Stimulated activated effector memory CD8-positive, alpha-beta T cell treated with anti-CD3 and anti-CD28 coated beads, Interleukin-12 subunit alpha, Interleukin-12 subunit beta, amount 100 ng/mL, for 72 hours (primary cell): ENCODE results near the gene BCL3.
"Not testable (repeated sequence)": the region's sequence is repeated elsewhere in the genome, so short reads cannot be mapped to it uniquely, and the experiment has no call there.

Experiments
- ATAC-seq: fragments of 150-1000 bp; cut with Tn5 transposase; 2 replicates; pipeline ENCODE4 v1.10.0; 2021
- DNase-seq, 2 donors: peaks; one replicate each; pipeline ENCODE4 v3.0.0; 2021 to 2022; ENCODE audit warnings: low spot score in 2 of 2
- H3K27ac Mint-ChIP-seq: one replicate; pipeline ENCODE4 v1.8.0; 2022; ENCODE audit warnings: mild to moderate bottlenecking, mixed read lengths
- H3K36me3 Mint-ChIP-seq: one replicate; pipeline ENCODE4 v1.8.0; 2022; ENCODE audit warnings: mild to moderate bottlenecking, mixed read lengths
- H3K4me1 Mint-ChIP-seq: one replicate; pipeline ENCODE4 v1.8.0; 2022; ENCODE audit warnings: mixed read lengths
- H3K4me3 Mint-ChIP-seq: one replicate; pipeline ENCODE4 v1.8.0; 2022; ENCODE audit warnings: mild to moderate bottlenecking, mixed read lengths
- H3K9me3 Mint-ChIP-seq: one replicate; pipeline ENCODE4 v1.8.0; 2022; ENCODE audit warnings: mixed read lengths

Gene BCL3

DNA sequence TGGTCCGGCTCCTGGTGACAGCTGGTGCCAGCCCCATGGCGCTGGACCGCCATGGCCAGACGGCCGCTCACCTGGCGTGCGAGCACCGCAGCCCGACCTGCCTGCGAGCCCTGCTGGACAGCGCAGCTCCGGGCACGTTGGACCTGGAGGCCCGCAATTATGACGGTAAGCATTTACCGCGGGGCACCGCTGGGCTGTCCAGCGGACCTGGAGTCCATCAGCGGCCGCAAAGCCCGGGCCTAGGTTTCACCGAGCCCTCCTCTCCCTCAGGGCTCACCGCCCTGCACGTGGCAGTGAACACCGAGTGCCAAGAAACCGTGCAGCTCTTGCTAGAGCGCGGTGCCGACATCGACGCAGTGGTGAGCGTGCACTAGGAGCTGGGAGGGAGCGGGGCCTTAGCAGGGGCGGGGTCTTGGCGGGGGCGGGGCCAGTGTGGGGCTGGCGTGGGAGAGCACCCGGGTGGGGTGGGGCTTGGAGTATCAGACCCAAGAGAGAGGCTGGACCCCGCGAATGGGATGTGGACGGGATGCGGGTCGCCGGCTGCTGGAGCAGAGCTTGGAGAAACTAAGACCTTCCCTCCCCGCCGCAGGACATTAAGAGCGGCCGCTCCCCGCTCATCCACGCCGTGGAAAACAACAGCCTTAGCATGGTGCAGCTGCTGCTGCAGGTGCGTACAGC lies 8.7 kb downstream of the BCL3 start:
- peaks cover 54% of the 10 kb centered on the region for H3K4me1 Mint-ChIP-seq
- H3K36me3 Mint-ChIP-seq, result peaks cover 96% of the 10 kb centered on the region
- no peak for ATAC-seq

GRCh38 chr19:44757735-44758505 lies 9.4 kb downstream of the BCL3 start:
- Mint-ChIP-seq H3K9me3 (no peaks in the 10 kb centered on the region), H3K36me3 (peaks cover 96% of the 10 kb centered on the region), H3K4me1 (peaks cover 47% of the 10 kb centered on the region), H3K27ac (peak overlapping the region; percentile 86), H3K4me3 (no peak overlapping the region)
- ATAC-seq, result no peak
- no peak for DNase-seq

More for the DNA sequence above, 8.7 kb downstream of the BCL3 start:
- no peak for DNase-seq
- H3K9me3 Mint-ChIP-seq, result no peaks in the 10 kb centered on the region
- no peak overlapping the region for H3K4me3 Mint-ChIP-seq
- peak overlapping the region; percentile 89 for H3K27ac Mint-ChIP-seq

DNA sequence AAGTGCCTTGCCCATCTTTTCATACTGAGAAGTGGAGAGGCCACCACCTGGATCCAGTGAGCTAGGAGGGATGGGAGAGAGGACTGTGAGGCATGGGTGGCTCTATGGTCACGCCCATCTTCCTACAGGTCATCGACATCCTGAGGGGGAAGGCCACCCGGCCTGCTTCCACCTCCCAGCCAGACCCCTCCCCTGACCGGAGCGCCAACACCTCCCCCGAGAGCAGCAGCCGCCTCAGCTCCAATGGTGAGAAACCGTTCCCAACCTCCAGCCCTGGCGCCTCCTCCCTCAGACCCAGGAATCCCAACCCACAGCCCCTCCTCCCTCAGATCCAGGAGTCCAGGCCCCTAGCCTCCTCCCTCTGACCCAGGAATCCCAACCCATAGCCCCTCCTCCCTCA lies 10.1 kb downstream of the BCL3 start:
- DNase-seq, result no peak
- Mint-ChIP-seq H3K9me3 (no peaks in the 10 kb centered on the region), H3K36me3 (peaks cover 92% of the 10 kb centered on the region), H3K4me1 (peaks cover 40% of the 10 kb centered on the region), H3K4me3 (no peak overlapping the region), H3K27ac (peak overlapping the region; percentile 86)
- ATAC-seq, result no peak

GRCh38 chr19:44759083-44759804 lies 10.7 kb downstream of the BCL3 start:
- no peaks in the 10 kb centered on the region for H3K9me3 Mint-ChIP-seq
- peak overlapping the region; percentile 86 for H3K27ac Mint-ChIP-seq
- ATAC-seq (no peak), DNase-seq (no peak)
- peak overlapping the region; percentile 35 for H3K4me3 Mint-ChIP-seq
- peaks cover 34% of the 10 kb centered on the region for H3K4me1 Mint-ChIP-seq
- peaks cover 85% of the 10 kb centered on the region for H3K36me3 Mint-ChIP-seq

DNA sequence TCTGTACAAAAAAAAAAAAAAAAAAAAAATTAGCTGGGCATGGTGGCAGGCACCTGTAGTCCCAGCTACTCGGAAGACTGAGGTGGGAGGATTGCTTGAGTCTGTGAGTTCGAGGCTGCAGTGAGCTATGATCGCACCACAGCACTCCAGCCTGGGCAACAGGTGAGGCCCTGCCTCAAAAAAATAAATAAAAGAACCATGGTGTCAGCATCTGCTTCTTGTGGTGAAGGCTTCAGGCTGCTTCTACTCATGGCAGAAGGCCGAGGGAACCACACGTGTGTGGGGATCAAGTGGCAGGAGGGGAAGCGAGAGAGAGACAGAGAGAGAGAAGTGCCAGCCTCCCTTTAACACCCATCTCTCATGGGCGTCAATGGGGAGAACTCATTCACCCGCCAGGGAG lies 13.5 kb downstream of the BCL3 start:
- no peak overlapping the region for H3K27ac Mint-ChIP-seq
- ATAC-seq (no peak), DNase-seq (no peak)
- peaks cover 23% of the 10 kb centered on the region for H3K4me1 Mint-ChIP-seq
- H3K36me3 Mint-ChIP-seq, result peaks cover 57% of the 10 kb centered on the region
- H3K4me3 Mint-ChIP-seq, result no peak overlapping the region
- H3K9me3 Mint-ChIP-seq, result no peaks in the 10 kb centered on the region

- DNase-seq (no peak), ATAC-seq (no peak)
- H3K4me1 Mint-ChIP-seq, result peaks cover 28% of the 10 kb centered on the region
- peaks cover 28% of the 10 kb centered on the region for H3K36me3 Mint-ChIP-seq
- H3K27ac Mint-ChIP-seq, result no peak overlapping the region
- no peak overlapping the region for H3K4me3 Mint-ChIP-seq
- H3K9me3 Mint-ChIP-seq, result no peaks in the 10 kb centered on the region
Observed at GRCh38 chr19:44765033-44765948, 16.8 kb downstream of the BCL3 start.

DNA sequence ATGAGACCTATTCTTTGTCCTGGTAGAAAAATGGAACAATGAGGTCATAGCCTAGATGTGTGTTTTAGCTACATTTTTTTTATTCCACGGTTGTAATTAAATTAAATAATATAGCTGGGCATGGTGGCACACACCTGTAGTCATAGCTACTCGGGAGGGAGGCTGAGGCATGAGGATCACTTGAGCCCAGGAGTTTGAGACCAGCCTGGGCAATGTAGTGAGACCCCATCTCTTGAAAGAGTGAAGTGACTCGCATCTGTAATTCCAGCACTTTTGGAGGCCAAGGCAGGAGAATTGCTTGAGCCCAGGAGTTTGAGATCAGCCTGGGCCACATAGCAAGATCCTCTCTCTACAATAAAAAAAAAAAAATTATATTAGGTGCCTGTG lies 17.4 kb downstream of the BCL3 start:
- no peaks in the 10 kb centered on the region for H3K9me3 Mint-ChIP-seq
- no peak overlapping the region for H3K27ac Mint-ChIP-seq
- DNase-seq (no peak), ATAC-seq (no peak)
- peaks cover 26% of the 10 kb centered on the region for H3K36me3 Mint-ChIP-seq
- H3K4me1 Mint-ChIP-seq, result peaks cover 28% of the 10 kb centered on the region
- no peak overlapping the region for H3K4me3 Mint-ChIP-seq

GRCh38 chr19:44767295-44768180 lies 19.0 kb downstream of the BCL3 start:
- ATAC-seq (no peak), DNase-seq (no peak)
- no peaks in the 10 kb centered on the region for H3K9me3 Mint-ChIP-seq
- H3K4me1 Mint-ChIP-seq, result peaks cover 29% of the 10 kb centered on the region
- peaks cover 14% of the 10 kb centered on the region for H3K36me3 Mint-ChIP-seq
- no peak overlapping the region for H3K4me3 Mint-ChIP-seq
- no peak overlapping the region for H3K27ac Mint-ChIP-seq

DNA sequence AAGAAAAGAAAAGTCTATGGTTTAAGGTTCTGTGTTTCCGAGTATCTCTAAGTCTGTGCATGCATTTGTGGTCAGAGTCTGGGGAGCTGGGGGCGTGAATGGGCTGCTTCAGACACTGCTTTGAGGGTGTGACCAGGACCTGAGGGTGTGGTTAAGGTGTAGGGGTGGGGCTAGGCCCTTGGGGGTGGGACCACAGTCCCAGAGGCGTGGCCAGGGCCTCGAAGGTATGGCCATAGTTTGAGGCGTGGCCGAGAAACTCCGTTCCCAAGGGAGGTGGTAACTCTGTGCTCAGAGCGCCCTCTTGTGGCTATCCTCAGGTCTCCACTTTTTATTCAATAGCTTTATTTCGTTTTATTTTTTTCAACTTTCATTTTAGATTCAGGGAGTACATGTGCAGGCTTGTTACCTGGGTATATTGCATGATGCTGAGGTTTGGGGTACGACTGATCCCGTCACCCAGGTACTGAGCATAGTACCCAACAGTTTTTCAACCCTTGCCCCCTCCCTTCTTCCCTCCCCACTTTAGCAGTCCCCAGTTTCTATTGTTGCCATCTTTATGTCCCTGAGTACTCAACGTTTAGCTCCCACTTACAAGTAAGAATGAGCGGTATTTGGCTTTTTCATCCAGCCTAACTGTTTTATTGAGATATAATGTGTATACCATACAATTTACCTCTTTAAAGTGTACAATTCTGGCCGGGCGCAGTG lies 22.2 kb downstream of the BCL3 start:
- Mint-ChIP-seq H3K27ac (peak overlapping the region; percentile 77), H3K36me3 (peaks cover 8% of the 10 kb centered on the region), H3K4me1 (peaks cover 29% of the 10 kb centered on the region), H3K9me3 (no peaks in the 10 kb centered on the region), H3K4me3 (peak overlapping the region; percentile 45)
- DNase-seq (peak; percentile 94 to 98), ATAC-seq (peak; percentile 98)

- H3K9me3 Mint-ChIP-seq, DNase-seq, ATAC-seq, H3K27ac Mint-ChIP-seq, H3K4me3 Mint-ChIP-seq, H3K36me3 Mint-ChIP-seq: not testable (repeated sequence)
- peaks cover 28% of the 10 kb centered on the region for H3K4me1 Mint-ChIP-seq
Observed at GRCh38 chr19:44772144-44772543, 23.6 kb downstream of the BCL3 start.

DNA sequence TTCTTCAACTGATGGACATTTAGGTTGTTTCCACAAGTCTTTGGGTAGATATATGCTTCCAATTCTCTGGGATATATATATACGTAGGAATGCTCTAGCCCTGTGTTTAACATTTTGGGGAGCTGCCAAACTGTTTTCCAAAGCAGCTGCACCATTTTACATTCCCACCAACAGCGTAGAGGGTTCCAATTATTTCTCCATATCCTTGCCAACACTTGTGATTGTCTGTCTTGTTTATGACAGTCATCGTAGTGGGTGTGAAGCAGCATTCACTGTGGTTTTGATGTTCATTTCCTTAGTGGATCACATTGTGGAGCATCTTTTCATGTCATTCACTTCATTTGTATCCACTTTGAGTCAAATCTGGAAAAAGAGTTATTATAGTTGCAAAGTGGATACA lies 24.5 kb downstream of the BCL3 start:
- Mint-ChIP-seq H3K4me1 (peaks cover 20% of the 10 kb centered on the region), H3K9me3 (no peaks in the 10 kb centered on the region), H3K36me3 (peaks cover 8% of the 10 kb centered on the region), H3K27ac (no peak overlapping the region), H3K4me3 (no peak overlapping the region)
- DNase-seq, result no peak
- ATAC-seq, result no peak

- Mint-ChIP-seq H3K4me3 (no peak overlapping the region), H3K9me3 (no peaks in the 10 kb centered on the region), H3K27ac (no peak overlapping the region), H3K4me1 (peaks cover 3% of the 10 kb centered on the region), H3K36me3 (peaks cover under 1% of the 10 kb centered on the region)
- no peak for DNase-seq
- ATAC-seq, result no peak
Observed at GRCh38 chr19:44775676-44776240, 27.2 kb downstream of the BCL3 start.

DNA sequence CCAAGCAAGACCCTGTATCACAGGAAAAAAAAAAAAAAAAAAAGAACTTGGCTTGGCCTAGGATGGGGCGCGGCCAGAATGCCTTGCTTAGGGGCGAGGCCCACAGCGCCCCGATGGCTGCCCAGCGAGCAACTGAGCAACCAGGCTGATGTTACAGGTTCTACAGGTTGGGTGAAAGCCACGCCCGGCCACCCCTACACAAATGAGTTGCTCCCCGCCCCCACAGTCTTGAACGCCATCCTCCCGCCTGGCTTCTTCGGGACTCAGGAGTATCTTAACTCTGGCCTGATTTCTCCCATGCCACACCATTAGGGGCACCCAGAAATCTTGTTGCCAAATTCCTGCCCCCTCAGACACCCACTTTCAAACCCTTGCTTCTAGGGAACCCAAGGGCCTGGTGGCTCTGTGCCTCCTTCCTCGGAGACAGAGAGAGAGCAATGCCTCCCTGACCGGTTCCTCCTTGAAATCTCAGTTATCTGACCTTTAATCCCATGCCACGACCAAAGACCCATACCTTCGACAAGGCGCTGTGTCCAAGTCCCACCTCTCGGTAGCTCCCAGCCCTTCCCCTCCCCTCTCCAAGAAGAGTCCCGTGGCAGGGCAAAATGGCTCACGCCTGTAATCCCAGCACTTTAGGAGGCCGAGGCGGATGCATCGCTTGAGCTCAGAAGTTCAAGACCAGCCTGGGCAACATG lies 28.0 kb downstream of the BCL3 start:
- DNase-seq, result no peak
- peak overlapping the region; percentile 26 for H3K27ac Mint-ChIP-seq
- ATAC-seq, result no peak
- no peak overlapping the region for H3K4me3 Mint-ChIP-seq
- no peaks in the 10 kb centered on the region for H3K4me1 Mint-ChIP-seq
- no peaks in the 10 kb centered on the region for H3K36me3 Mint-ChIP-seq
- no peaks in the 10 kb centered on the region for H3K9me3 Mint-ChIP-seq
